Breast epithelium (tissue), 3 donors: ENCODE measurements around the gene XPO6.

Experiments used
- CTCF ChIP-seq, 3 donors: fragments of 450-650 bp; IDR thresholded peaks; one replicate each; pipeline ENCODE4 v1.5.1; 2016 to 2017; ENCODE audit warnings: antibody characterized with exemption in 3 of 3, mild to moderate bottlenecking in 3 of 3, moderate library complexity in 3 of 3
- POLR2AphosphoS5 ChIP-seq, 3 donors: sonication (generic); formaldehyde crosslinking; IDR thresholded peaks; one replicate each; pipeline ENCODE4 v1.6.1; 2017; ENCODE audit warnings: antibody characterized with exemption in 3 of 3

GRCh38 chr16:28101533-28101890 lies 110.3 kb downstream of the XPO6 start:
- TF ChIP-seq CTCF (IDR thresholded peaks at IDR 0.05): no peak
- no peak for TF ChIP-seq POLR2AphosphoS5 (IDR thresholded peaks at IDR 0.05)
